Upper lobe of left lung (tissue), 4 donors: ENCODE results near the gene BTBD9.

ENCODE experiments used
- CTCF ChIP-seq, 6 experiments: fragments of 450-650 bp in 4 of 6; fragments of 200-600 bp in 2 of 6; sonication (generic) in 2 of 6; IDR thresholded peaks; one replicate each; pipeline ENCODE4 v1.5.1; 2016 to 2019; ENCODE audit warnings: antibody characterized with exemption in 6 of 6
- EP300 ChIP-seq, 4 donors: sonication (generic); formaldehyde crosslinking; IDR thresholded peaks; one replicate each; pipeline ENCODE4 v1.5.1; 2017; ENCODE audit warnings: antibody characterized with exemption in 4 of 4, control low read depth in 2 of 4
- POLR2A ChIP-seq, 4 donors: fragments of 450-650 bp; IDR thresholded peaks; one replicate each; pipeline ENCODE4 v1.5.1; 2016 to 2017; ENCODE audit warnings: antibody characterized with exemption in 4 of 4, mild to moderate bottlenecking in 2 of 4

GRCh38 chr6:38169977-38170526 lies 469.7 kb downstream of the BTBD9 start:
- no peak for TF ChIP-seq EP300 (IDR thresholded peaks at IDR 0.05)
- no peak for TF ChIP-seq CTCF (IDR thresholded peaks at IDR 0.05)
- no peak for TF ChIP-seq POLR2A (IDR thresholded peaks at IDR 0.05)
